ENCODE results near the gene PTPRC. TPM values are rescaled to one million over a fixed set of nuclear protein-coding genes. Genes with fewer than 3 reads are reported as not detected.

PTPRC gene
- total RNA-seq, 6 experiments from 2014 or later, result 5.1 to 55.7 (median 13.2) TPM

- Histone ChIP-seq H3K4me3 (no peak overlapping the region), H3K27ac (no peak overlapping the region), H3K4me1 (no peaks in the 10 kb centered on the region), H3K9me3 (no peaks in the 10 kb centered on the region), H3K36me3 (no peaks in the 10 kb centered on the region), H3K27me3 (no peaks in the 10 kb centered on the region)
- TF ChIP-seq, protein P1, sequence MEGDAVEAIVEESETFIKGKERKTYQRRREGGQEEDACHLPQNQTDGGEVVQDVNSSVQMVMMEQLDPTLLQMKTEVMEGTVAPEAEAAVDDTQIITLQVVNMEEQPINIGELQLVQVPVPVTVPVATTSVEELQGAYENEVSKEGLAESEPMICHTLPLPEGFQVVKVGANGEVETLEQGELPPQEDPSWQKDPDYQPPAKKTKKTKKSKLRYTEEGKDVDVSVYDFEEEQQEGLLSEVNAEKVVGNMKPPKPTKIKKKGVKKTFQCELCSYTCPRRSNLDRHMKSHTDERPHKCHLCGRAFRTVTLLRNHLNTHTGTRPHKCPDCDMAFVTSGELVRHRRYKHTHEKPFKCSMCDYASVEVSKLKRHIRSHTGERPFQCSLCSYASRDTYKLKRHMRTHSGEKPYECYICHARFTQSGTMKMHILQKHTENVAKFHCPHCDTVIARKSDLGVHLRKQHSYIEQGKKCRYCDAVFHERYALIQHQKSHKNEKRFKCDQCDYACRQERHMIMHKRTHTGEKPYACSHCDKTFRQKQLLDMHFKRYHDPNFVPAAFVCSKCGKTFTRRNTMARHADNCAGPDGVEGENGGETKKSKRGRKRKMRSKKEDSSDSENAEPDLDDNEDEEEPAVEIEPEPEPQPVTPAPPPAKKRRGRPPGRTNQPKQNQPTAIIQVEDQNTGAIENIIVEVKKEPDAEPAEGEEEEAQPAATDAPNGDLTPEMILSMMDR (IDR thresholded peaks at IDR 0.05), result no peak
- no peak for TF ChIP-seq POLR2A (IDR thresholded peaks at IDR 0.05)
- DNase-seq, result no peak
- ATAC-seq, result no peak
- intact Hi-C loops (cut with DNase I), result no loop called here
Observed at GRCh38 chr1:198629610-198630009, 9.2 kb upstream of the PTPRC start.

DNA sequence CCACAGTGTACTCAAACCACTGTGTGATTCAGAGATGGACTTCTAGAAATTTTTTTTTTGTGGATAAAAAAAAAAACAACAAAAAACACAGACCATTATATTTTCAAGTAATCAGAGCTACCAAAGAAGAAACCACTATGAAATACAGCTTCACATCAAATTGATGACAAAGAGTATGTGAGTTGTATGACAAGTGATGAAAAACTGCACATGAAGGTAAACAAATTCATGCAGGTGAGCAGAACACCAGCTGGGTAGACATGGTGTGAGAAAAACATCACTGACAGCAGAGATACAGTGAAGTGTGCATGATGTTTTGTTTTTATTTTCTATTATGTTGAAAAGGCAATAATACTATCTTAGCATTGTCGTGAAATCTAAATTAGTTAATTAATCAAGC, 8.0 kb upstream of the PTPRC start:
- H3K4me1 ChIP-seq, result no peaks in the 10 kb centered on the region
- ATAC-seq, result no peak
- TF ChIP-seq, protein P1 (IDR thresholded peaks at IDR 0.05), result no peak
- TF ChIP-seq POLR2A (IDR thresholded peaks at IDR 0.05), result no peak
- no peak overlapping the region for H3K4me3 ChIP-seq
- intact Hi-C loops (cut with DNase I), result no loop called here
- H3K27ac ChIP-seq, result no peak overlapping the region
- no peaks in the 10 kb centered on the region for H3K9me3 ChIP-seq
- no peaks in the 10 kb centered on the region for H3K36me3 ChIP-seq
- WGBS (ENCODE audit: insufficient coverage, low coverage, low lambda C conversion rate, missing lambda C conversion rate), result 67% methylated on average over 1 of the region's 1 CpG
- H3K27me3 ChIP-seq, result no peaks in the 10 kb centered on the region
- DNase-seq, result no peak

DNA sequence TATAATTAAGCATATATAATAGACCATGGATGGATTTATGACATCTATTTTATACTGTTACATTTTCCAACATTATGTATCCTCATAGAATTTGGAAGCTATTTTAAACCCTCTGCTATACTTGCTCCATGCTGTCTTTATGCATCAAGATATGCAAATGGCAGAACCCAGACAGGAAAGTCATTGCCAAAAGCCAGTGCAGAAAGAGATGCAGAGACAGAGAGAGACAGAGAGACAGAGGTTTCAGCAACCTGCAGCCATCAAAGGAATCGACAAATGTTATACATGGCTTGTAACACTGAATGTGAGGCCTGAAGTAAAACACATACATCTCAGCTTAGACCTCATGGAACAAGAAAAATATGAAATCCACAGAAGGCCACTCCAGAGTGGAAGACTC, 7.5 kb upstream of the PTPRC start:
- 67% methylated on average over 1 of the region's 1 CpG for WGBS (ENCODE audit: insufficient coverage, low coverage, low lambda C conversion rate, missing lambda C conversion rate)
- H3K9me3 ChIP-seq, result no peaks in the 10 kb centered on the region
- no peaks in the 10 kb centered on the region for H3K36me3 ChIP-seq
- TF ChIP-seq, protein P1 (IDR thresholded peaks at IDR 0.05), result no peak
- no peak for TF ChIP-seq POLR2A (IDR thresholded peaks at IDR 0.05)
- intact Hi-C loops (cut with DNase I), result no loop called here
- no peaks in the 10 kb centered on the region for H3K4me1 ChIP-seq
- no peak for ATAC-seq
- no peak overlapping the region for H3K27ac ChIP-seq
- no peaks in the 10 kb centered on the region for H3K27me3 ChIP-seq
- no peak for DNase-seq
- no peak overlapping the region for H3K4me3 ChIP-seq

DNA sequence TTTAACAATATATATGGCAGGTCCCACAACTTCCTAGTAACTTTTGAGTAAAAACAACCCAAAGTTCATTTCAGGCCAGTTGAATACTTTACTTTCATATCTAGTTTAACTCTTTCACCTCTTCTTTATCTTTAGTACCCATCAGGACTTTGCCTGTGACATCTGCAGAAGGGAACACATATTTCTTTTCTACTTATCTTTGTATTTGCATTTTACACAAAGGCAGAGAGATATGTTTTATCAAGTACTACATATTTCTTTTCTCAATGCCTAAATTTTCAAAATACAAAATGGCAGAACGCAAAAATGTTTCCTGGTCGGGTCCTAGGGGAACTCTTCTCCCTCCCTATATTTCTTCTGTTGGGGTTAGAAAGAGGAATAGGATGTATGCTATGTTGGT, 6.8 kb upstream of the PTPRC start:
- Histone ChIP-seq H3K9me3 (no peaks in the 10 kb centered on the region), H3K36me3 (no peaks in the 10 kb centered on the region), H3K4me1 (no peaks in the 10 kb centered on the region), H3K27ac (no peak overlapping the region), H3K27me3 (no peaks in the 10 kb centered on the region), H3K4me3 (no peak overlapping the region)
- TF ChIP-seq, protein P1 (IDR thresholded peaks at IDR 0.05), result no peak
- TF ChIP-seq POLR2A (IDR thresholded peaks at IDR 0.05), result no peak
- WGBS (ENCODE audit: insufficient coverage, low coverage, low lambda C conversion rate, missing lambda C conversion rate), result 63% methylated on average over 2 of the region's 2 CpGs
- ATAC-seq (no peak), DNase-seq (no peak)
- intact Hi-C loops (cut with DNase I), result no loop called here

DNA sequence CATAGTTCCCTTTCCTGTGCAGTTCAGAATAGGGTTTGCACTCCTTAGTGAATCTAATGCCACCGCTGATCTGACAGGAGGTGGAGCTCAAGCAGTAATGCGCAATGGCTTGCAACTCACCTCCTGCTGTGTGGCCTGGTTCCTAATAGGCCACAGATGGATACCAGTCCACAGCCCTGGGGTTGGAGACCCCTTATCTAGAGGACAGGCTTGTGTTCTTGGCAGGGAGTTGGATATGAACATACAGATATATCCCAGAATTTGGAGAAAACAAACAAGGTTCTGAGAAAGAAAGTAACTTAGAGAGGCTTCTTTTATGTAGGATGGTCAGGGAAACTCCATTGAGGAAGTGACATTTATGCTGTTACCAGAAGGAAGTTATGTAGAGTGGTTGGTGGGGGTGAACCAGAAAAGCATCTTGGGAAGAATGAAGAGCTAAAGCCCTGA, 5.1 kb upstream of the PTPRC start:
- Histone ChIP-seq H3K9me3 (no peaks in the 10 kb centered on the region), H3K27ac (no peak overlapping the region), H3K4me1 (no peaks in the 10 kb centered on the region), H3K27me3 (no peaks in the 10 kb centered on the region), H3K4me3 (no peak overlapping the region), H3K36me3 (no peaks in the 10 kb centered on the region)
- peak in 3 of 4 donors; percentile 26 to 57 (median 44) for ATAC-seq
- WGBS (ENCODE audit: insufficient coverage, low coverage, low lambda C conversion rate, missing lambda C conversion rate), result 88% methylated on average over 2 of the region's 2 CpGs
- DNase-seq, result peak in 1 of 3 donors; percentile 39
- intact Hi-C loops (cut with DNase I), result no loop called here
- TF ChIP-seq, protein P1 (IDR thresholded peaks at IDR 0.05), result no peak
- no peak for TF ChIP-seq POLR2A (IDR thresholded peaks at IDR 0.05)
